NCI-H82 (cell line): Measurements from ENCODE around the gene ZNF74.
A peak's percentile ranks its signal among the peaks of the same experiment; 100 is the strongest.
"Not testable (repeated sequence)": the region's sequence is repeated elsewhere in the genome, so short reads cannot be mapped to it uniquely, and the experiment has no call there.

Experiments used
- DNase-seq: peaks from one replicate; lab custom pipeline; 2025; lab: John Stamatoyannopoulos, UW

ZNF74 gene

DNA sequence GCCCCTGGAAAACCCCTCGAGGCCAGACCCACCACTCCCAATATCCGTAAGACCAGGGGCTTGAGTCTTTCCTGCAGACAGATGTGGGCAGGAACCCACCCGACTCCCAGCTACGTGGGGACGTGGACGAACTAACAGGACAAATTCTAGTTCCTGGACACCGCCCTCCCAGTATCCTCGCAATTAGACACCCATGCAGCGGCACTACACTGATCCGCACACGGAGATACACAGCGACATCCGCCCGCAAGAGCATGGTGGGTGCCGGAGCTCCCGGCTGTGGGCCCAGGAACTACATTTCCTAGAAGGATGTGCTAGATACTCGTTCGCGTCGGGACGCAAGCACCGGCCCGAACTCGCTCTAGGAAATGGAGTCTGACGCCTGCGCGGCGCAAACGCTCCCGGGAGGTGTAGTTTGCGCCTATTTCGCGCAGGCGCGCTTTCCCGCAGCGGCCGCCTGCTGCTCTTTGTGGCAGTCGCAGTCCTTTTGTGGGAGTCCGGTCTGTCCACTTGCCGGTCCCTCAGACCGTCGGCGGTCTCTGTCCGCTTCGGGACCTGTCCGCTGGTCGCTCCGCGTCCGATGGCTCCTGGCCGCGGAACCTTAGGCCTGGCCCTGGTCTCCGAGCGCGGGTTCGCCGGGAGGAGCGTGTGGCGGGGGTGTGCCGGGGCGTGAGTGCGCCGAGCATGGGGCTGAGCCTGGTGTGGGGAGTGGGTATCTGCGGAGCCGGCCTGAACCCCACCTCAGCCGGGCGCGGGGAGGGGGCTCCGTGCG is at the start of gene ZNF74:
Gene ZNF74, plus strand, starts transcription at position 447 of the 772 bp plus-strand sequence. CDS start 478 bp downstream, outside the sequence.
- peak; percentile 91 for DNase-seq

- DNase-seq: not testable (repeated sequence)
Observed at GRCh38 chr22:20346553-20346952, 47.4 kb upstream of the ZNF74 start.

DNA sequence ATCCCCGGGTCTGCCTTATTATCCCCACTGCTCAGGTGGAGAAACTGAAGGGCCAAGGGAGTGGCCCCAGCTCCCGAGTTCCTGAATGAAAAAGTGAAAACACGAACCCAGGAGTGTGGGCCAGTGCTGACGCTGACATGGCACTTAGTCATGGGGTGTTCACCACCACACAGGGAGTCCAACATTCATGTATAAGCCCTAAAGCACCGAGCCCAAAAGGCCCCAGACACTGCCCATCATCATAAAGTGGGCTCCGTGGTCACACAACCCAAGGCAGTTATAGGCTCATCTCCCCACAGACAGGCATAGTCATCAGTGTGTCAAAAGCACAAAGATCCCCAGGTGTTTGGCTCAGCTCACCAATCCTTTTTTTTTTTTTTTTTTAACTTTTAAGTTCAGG is 41.4 kb upstream of the ZNF74 start:
- not testable (repeated sequence) for DNase-seq

DNA sequence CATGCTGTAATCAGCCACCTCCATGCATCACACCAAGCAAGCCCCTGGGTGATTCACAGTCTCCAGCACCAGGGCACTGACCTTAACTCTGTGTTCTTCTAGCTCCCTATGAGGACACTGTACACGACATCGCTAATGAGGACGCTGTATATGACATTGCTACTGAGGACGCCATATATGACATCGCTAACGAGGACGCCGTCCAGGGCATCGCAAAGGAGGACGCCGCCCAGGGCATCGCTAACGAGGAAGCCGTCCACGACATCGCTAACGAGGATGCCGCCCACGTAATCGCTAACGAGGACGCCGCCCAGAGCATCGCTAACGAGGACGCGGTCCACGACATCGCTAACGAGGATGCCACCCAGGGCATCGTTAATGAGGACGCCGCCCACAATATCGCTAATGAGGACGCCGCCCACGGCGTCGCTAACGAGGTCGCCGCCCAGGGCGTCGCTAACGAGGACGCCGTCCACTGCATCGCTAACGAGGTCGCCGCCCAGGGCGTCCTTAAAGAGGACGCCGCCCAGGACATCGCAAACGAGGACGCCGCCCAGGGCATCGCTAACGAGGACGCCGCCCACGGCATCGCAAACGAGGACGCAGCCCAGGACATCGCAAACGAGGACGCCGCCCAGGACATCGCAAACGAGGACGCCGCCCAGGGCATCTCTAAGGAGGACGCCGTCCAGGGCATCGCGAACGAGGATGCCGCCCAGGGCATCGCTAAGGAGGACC is 39.5 kb upstream of the ZNF74 start:
- DNase-seq: no peak

DNA sequence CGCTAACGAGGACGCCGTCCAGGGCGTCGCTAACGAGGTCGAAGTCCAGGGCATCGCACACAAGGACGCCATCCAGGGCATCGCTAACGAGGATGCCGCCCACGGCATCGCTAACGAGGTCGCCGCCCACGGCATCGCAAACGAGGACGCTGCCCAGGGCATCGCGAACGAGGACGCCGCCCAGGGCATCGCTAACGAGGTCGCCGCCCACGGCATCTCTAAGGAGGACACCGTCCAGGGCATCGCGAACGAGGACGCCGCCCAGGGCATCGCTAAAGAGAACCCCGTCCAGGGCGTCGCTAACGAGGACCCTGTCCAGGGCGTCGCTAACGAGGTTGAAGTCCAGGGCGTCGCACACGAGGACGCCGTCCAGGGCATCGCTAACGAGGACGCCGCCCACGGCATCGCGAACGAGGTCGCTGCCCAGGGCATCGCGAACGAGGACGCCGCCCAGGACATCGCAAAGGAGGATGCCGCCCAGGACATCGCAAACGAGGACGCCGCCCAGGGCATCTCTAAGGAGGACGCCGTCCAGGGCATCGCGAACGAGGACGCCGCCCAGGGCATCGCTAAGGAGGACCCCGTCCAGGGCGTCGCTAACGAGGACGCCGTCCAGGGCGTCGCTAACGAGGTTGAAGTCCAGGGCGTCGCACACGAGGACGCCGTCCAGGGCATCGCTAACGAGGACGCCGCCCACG is 37.9 kb upstream of the ZNF74 start:
- not testable (repeated sequence) for DNase-seq

GRCh38 chr22:20356906-20357305 is 37.0 kb upstream of the ZNF74 start:
- not testable (repeated sequence) for DNase-seq

DNA sequence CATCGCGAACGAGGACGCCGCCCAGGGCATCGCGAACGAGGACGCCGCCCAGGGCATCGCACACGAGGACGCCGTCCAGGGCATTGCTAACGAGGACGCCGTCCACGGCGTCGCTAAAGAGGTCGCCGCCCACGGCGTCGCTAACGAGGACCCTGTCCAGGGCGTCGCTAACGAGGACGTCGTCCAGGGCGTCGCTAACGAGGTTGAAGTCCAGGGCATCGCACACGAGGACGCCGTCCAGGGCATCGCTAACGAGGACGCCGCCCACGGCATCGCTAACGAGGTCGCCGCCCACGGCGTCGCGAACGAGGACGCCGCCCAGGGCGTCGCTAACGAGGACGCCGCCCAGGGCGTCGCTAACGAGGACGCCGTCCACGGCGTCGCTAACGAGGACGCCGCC is 36.0 kb upstream of the ZNF74 start:
- not testable (repeated sequence) for DNase-seq

DNA sequence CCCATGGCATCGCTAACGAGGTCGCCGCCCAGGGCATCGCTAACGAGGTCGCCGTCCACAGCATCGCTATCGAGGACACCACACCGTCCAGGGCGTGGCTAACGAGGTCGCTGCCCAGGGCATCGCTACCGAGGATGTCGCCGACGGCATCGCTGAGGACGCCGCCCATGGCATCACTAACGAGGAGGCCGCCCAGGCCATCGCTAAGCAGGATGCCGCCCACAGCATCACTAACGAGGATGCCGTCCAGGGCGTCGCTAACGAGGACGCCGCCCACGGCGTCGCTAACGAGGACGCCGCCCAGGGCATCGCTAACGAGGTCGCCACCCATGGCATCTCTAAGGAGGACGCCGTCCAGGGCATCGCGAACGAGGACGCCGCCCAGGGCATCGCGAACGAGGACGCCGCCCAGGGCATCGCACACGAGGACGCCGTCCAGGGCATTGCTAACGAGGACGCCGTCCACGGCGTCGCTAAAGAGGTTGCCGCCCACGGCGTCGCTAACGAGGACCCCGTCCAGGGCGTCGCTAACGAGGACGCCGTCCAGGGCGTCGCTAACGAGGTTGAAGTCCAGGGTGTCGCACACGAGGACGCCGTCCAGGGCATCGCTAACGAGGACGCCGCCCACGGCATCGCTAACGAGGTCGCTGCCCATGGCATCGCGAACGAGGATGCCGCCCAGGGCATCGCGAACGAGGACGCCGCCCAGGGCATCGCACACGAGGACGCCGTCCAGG is 35.3 kb upstream of the ZNF74 start:
- not testable (repeated sequence) for DNase-seq

DNA sequence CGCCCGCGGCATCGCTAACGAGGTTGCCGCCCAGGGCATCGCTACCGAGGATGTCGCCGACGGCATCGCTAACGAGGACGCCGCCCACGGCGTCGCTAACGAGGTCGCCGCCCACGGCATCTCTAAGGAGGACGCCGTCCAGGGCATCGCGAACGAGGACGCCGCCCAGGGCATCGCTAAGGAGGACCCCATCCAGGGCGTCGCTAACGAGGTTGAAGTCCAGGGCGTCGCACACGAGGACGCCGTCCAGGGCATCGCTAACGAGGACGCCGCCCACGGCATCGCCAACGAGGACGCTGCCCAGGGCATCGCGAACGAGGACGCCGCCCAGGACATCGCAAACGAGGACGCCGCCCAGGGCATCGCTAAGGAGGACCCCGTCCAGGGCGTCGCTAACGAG is 33.7 kb upstream of the ZNF74 start:
- DNase-seq: not testable (repeated sequence)

DNA sequence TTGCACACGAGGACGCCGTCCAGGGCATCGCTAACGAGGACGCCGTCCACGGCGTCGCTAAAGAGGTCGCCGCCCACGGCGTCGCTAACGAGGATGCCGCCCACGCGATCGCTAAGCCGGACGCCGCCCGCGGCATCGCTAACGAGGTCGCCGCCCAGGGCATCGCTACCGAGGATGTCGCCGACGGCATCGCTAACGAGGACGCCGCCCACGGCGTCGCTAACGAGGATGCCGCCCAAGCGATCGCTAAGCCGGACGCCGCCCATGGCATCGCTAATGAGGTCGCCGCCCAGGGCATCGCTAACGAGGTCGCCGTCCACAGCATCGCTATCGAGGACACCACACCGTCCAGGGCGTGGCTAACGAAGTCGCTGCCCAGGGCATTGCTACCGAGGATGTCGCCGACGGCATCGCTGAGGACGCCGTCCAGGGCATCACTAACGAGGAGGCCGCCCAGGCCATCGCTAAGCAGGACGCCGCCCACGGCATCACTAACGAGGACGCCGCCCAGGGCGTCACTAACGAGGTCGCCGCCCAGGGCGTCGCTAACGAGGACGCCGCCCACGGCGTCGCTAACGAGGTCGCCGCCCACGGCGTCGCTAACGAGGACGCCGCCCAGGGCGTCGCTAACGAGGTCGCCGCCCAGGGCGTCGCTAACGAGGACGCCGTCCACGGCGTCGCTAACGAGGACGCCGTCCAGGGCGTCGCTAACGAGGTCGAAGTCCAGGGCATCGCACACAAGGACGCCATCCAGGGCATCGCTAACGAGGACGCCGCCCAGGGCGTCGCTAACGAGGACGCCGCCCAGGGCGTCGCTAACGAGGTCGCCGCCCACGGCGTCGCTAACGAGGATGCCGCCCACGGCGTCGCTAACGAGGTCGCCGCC is 32.8 kb upstream of the ZNF74 start:
- DNase-seq: not testable (repeated sequence)

DNA sequence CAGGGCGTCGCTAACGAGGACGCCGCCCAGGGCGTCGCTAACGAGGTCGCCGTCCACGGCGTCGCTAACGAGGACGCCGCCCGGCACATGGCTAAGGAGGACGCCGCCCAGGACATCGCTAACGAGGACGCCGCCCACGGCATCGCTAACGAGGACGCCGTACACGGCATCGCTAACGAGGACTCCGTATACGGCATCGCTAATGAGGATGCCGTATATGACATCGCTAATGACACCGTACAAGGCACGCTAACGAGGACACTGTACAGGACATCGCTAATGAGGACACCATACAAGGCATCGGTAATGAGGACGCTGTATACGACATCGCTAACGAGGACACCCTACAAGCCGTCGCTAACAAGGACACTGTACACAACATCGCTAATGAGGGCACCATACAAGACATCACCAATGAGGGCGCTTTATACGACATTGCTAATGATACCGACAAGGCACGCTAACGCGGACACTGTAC is 32.2 kb upstream of the ZNF74 start:
- not testable (repeated sequence) for DNase-seq

DNA sequence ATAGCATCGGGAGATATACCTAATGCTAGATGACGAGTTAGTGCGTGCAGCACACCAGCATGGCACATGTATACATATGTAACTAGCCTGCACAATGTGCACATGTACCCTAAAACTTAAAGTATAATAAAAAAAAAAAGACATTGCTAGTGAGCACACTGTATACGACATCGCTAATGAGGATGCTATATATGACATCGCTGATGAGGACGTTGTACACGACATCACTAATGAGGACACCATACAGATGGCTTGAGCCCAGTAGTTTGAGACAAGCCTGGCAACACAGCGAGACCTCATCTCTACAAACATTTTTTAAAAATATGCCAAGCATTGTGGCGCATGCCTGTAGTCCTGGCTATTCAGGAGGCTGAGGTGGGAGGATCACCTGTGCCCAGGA is 31.5 kb upstream of the ZNF74 start:
- DNase-seq: not testable (repeated sequence)

DNA sequence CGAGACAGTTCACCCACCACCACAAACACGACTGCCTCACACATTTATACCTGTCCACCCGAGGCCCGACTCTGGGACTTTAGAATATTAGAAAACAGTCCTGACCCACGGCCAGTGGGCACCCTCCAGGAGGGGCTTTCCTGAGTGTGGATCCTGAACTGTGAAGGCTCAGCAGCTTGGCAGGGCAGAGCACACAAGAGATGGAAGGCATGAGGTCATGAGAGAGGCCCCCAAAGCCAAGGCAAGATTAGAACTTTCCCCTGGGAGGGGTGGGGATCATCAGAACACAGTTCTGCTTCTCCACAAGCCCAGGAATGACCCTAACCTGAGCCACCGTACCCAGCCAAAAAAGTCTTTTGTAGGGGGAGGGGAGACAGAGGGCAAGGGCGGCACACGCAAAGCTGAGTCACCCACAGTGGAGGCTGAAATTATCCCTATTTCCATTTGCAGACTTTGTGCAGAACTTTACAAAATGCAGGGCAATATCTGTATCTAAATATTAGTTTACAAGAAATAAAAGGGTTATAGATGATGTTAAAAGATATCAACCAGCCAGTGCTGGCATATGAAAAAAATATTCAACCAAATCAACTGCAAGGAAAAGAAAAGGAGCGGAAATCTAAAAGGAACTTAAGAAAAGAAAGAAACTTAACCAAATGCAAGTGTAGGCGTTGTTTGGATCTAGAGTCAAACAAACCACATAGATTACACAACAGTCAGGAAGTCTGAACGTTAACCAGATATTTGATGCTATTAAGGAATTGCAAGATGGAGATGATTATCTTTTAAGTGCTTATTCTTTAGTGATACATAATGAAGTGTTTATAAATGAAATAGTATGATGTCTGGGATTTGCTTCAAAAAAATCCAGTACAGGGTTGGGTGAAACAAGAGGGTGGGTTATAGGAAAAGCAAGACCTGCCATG is 29.4 kb upstream of the ZNF74 start:
- not testable (repeated sequence) for DNase-seq

- DNase-seq: not testable (repeated sequence)
Observed at GRCh38 chr22:20366841-20367240, 27.1 kb upstream of the ZNF74 start.

DNA sequence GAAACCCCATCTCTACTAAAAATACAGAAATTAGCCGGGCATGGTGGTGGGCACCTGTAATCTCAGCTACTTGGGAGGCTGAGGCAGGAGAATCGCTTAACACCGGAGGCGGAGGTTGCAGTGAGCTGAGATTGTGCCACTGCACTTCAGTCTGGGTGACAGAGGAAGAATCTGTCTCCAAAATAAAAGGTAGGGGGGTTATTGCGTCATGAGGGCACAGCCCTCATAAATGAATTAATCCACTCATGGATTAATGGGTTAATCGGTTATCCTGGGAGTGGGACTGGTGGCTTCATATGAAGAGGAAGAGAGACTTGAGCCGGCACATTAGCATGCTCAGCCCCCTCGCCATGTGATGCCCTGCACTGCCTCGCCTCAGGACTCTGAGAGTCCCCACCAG is 25.1 kb upstream of the ZNF74 start:
- DNase-seq: peak; percentile 2

DNA sequence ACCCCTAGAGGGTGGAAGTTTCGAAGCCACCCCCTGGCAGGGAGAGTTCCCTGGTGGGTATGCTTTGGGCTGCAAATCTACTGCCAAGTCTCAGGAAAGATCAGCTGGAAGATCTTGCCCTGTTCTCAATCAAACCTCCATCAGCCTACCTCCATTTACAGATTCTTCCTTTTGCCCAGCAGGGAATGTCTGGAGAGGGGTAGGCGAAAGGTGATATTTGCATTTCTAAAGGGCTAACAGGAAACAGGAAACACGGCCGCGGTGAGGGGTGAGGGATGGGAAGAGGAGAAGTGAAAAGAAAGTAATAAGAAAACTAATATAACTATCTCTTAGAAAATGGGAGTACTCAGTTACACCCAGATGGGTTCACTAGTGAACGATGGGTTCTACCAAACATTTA is 22.3 kb upstream of the ZNF74 start:
- DNase-seq: not testable (repeated sequence)

DNA sequence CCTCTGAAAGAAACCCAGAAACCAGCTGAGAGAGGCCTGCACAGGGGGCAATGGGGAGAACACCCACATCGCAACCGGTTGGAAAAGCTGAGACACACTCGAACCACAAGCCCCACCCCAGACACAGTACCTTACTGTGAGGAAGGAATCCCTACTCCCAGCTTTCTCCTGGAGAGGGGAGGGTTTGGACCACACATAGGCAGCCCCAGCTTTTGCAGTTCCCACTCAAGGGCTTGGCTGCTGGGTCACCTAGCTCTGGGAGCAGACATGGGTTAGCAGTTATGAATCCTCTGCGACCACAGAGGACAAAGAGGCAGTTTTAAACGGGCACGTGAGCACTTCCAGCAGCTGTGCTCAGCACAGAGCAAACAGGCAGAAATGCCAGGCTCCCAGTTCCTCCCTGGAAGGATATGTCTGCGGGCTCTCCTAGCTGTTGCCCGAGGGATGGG is 21.5 kb upstream of the ZNF74 start:
- not testable (repeated sequence) for DNase-seq

- DNase-seq: not testable (repeated sequence)
Observed at GRCh38 chr22:20373195-20373706, 20.7 kb upstream of the ZNF74 start.

- not testable (repeated sequence) for DNase-seq
Observed at GRCh38 chr22:20374130-20374529, 19.8 kb upstream of the ZNF74 start.
